NCI-H2107 treated with DMSO at 0.1 percent for 48 hours (cell line): ENCODE data around the gene GPC2.
"Not testable (repeated sequence)": the region's sequence is repeated elsewhere in the genome, so short reads cannot be mapped to it uniquely, and the experiment has no call there.

Source experiments
- DNase-seq: peaks from one replicate; lab custom pipeline; 2025; ENCODE audit not compliant: unreplicated experiment; lab: John Stamatoyannopoulos, UW

GPC2 gene, protein sequence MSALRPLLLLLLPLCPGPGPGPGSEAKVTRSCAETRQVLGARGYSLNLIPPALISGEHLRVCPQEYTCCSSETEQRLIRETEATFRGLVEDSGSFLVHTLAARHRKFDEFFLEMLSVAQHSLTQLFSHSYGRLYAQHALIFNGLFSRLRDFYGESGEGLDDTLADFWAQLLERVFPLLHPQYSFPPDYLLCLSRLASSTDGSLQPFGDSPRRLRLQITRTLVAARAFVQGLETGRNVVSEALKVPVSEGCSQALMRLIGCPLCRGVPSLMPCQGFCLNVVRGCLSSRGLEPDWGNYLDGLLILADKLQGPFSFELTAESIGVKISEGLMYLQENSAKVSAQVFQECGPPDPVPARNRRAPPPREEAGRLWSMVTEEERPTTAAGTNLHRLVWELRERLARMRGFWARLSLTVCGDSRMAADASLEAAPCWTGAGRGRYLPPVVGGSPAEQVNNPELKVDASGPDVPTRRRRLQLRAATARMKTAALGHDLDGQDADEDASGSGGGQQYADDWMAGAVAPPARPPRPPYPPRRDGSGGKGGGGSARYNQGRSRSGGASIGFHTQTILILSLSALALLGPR

DNA sequence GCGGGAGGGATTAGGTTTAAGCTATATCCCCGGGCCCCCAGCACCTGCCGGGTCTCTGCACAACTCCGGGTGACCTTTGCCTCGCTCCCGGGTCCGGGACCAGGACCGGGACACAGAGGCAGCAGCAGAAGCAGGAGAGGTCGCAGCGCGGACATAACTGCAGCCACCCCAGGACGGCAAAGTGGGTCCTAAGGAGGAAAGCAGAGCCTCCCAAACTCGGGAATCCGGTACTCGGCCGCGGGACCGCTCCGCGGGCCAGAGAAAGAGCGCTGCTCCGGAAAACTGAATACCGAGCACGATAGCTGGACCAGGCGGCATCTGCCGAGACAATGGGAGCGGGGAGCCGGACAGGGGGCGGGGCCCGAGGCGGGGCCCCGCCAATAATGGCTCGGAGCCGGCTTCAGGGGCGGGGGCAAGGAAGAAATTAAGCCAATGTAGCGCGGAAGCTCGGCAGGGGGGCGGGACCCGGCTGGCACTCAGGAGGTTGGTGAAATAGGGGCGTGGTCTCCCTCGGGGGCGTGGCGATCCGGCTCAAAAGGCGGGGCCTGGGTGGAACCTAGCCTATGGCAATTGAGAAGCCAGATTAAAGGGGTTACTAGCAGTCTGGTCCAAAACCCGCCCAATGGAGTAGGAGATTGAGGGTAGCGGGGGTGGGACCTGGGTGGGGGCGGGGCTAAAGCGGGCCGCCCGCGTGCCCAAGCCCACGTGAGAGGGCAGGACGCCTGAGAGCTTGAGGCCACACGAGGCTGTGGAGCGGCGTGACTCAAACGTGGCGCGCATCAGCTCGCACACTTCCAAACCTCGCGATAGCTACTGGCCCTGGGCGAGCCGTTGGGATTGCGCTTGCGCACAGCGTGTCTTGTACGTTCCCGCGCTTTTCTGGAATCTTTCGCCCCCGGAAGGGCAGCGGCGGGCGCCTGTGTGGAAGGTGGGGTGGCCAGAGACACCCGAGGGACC lies at the start of gene GPC2, which contains the start of gene STAG3:
Gene GPC2 (minus strand): TSS at position 337 of the 957 bp plus-strand sequence. CDS start 182 bp downstream, at position 155.
Gene STAG3 (plus strand): TSS at position 874 of the 957 bp plus-strand sequence. CDS start 2,639 bp downstream, outside the sequence.
- peak; percentile 96 for DNase-seq

DNA sequence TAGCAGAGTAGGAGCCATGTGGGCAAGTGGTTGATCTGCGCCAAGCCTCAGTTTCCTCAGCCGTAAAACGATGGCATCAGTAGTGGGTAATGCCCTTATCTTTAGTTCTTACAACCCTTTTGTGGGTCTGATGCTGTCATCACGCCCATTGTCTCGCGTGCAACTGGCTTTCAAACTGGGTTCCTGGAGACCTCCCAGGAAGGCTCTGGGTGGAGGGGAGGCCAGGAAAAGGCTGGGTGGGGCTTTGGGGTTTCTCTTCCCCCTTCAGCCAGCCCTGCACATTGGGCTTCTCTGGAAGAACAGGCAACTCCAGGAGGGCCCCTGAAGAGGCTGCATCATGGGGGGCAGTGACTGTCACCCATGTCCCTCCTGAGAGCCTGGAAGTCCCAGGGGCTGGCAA lies 47.7 kb upstream of the GPC2 start:
- DNase-seq = not testable (repeated sequence)

DNA sequence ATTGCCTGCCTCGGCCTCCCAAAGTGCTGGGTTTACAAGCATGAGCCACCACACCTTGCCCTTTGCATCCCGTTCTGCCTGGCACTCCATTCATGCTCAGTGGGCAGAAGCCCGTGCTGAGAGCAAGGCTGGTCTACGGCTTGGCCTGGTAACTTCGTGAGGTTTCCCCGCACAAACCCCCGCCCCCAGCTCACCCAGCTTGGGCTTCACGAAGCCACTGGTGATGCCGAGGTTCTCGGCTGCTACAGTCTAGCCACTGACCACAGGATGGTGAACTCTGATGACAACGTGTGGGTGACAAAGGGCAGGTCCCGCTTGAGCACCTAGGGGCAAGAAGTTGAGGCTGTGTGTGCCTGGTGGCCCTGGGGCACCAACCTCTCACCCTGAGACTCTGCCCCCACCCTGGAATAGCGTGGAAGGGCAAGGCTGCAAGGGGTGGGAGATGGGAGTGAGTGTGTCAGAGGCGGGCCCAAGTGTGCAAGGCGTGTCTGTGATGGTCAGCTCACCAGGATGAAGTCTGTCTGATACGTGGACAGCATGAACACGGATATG lies 46.3 kb upstream of the GPC2 start:
- not testable (repeated sequence) for DNase-seq

DNA sequence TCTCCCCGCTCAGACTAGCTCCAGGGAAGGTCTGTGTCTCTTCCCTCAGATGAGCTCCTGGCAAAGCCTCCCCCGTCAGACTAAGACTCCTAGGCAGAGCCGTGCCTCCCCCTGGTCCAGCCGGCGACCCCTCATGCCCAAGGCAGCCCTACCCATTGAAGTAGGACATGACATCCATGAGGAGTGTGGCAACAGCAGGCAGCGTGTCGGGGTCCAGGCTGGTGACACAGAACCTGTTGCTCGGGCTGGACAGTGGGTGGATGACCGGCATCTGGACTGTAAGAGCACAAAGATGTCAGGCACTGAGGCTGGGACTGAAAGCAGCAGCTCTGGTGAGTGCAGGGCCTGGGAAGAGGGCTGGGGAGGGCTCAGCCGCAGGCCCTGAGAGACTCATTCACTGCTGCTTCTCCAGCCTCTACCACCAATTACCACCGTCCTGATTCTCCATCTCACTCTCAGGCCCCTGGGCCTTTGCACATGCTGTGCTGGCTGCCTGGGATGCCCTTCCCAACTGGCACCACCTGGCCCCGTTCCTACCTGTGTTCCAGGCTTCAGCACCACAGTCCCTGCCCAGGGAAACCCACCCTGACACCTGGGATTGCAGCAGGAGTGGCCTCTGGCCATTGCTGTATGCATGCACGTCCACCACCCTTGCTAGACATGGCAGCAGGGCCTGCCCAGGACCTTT lies 45.4 kb upstream of the GPC2 start:
- no peak for DNase-seq

DNA sequence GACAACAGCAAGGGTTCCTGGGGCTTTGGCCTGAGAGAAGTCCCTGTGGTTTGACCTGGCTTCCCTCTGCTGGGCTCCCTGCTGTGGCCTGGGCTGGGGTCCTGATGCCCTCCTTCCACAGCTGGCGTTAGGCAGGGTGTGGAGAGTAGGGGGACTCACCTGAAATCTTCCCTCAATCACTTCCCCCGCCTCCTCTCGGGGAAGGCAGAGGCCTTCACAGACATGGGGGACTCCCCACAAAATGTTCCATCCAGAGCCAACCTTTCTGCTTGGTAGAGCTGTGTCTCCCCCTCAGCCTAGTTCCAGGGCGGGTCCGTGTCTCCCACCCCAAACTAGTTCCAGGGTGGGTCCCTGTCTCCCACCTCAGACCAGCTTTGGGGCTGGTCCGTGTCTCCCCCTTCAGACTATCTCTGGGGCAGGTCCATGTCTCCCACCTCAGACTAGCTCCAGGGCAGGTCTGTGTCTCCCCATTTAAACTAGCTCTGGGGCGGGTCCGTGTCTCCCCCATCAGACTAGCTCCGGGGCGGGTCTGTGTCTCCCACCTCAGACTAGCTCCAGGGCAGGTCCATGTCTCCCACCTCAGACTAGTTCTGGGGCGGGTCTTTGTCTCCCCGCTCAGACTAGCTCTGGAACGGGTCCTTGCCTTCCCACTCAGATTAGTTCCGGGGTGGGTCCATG lies 44.7 kb upstream of the GPC2 start:
- no peak for DNase-seq

DNA sequence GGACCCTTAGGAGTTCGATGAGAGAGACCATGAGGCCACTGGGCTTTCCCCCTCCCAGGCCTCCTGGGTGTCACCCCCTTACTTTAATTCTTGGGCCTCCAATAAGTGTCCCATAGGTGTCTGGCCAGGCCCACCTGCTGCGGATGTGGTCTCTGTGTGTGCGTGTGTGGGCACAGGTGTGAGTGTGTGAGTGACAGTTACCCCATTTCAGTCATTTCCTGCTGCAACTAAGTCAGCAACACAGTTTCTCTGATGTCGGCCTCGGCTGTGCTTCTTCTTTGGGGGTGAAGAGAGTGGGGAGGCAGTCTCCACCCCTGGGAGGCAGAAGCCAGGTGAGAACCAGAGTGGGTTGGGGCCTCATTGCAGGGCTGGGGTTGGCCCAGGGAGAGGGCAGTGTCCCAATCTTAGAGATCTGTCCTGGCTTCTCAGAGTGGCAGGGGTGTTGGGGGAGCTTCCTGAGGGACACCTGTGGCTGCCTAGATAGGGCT lies 44.1 kb upstream of the GPC2 start:
- no peak for DNase-seq

DNA sequence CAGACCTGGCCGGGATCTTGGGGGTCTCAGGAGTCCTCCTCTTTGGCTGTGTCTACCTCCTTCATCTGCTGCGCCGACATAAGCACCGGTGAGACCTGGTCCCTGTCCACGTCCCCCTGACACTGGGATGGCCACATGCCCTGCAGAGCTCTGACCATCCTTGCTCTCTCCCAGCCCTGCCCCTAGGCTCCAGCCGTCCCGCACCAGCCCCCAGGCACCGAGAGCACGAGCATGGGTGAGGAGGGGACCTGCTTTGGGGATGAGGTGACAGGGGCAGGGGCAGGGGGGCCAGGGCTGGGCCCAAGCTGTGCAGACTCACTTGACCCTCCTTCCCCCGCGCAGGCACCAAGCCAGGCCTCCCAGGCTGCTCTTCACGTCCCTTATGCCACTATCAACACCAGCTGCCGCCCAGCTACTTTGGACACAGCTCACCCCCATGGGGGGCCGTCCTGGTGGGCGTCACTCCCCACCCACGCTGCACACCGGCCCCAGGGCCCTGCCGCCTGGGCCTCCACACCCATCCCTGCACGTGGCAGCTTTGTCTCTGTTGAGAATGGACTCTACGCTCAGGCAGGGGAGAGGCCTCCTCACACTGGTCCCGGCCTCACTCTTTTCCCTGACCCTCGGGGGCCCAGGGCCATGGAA lies 43.5 kb upstream of the GPC2 start:
- DNase-seq = no peak

DNA sequence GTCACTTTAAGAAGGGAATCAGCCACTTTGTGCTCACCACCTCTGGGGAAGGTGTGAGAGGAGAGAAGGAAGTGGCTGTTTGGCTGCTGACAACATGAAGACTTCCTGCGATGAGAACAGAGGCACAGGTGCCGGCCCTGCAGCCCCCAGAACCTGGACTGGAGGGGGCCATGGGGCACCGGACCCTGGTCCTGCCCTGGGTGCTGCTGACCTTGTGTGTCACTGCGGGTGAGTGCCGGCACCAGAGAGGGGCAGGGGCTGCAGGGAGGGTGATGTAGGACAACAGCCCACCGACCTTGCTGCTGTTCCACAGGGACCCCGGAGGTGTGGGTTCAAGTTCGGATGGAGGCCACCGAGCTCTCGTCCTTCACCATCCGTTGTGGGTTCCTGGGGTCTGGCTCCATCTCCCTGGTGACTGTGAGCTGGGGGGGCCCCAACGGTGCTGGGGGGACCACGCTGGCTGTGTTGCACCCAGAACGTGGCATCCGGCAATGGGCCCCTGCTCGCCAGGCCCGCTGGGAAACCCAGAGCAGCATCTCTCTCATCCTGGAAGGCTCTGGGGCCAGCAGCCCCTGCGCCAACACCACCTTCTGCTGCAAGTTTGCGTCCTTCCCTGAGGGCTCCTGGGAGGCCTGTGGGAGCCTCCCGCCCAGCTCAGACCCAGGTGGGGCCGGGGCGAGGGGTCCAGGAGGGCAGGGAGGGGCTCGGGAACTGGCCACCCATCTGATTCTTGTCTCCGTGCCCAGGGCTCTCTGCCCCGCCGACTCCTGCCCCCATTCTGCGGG lies 42.8 kb upstream of the GPC2 start, which contains the start of gene PVRIG:
Gene PVRIG (plus strand): TSS at position 149 of the 785 bp plus-strand sequence. CDS start 22 bp downstream, at position 171.
- DNase-seq = not testable (repeated sequence)

DNA sequence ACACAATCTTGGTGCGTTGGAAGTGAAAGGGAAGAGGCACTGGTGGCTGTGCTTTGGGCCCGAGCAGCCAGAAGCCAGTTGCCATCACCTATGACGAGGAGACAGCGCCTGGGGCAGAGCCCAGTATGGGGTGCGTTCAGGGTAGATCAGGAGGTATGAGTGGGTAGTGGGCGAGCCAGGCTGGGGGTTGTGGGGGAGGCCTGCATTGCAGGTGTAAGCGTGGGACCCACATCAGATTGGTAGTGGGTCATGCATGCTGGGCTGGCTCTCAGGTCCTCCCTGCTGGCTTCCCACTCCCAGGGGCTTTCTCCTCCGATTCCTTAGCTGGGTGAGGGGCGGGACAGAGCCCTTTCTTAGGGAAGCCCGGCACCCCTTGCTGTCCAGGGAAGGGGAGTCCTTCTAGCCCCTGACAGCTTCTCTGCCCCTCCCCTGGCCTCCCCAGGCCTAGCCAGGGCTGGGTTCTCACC lies 42.1 kb upstream of the GPC2 start:
- no peak for DNase-seq

DNA sequence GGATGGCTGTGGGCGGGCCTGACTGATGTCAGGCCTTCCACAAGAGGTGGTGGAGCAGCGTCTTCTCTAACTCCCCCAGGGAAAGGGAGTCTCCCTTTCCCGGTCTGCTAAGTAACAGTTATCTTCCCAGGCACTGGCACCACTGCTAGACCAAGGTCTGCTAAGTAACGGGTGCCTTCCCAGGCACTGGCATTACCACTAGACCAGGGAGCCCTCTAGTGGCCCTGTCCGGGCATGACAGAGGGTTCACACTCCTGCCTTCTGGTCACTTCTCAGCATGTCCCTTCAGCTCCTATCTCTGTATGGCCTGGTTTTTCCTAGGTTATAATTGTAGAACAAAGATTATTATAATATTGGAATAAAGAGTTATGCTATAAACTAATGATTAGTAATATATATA lies 40.8 kb upstream of the GPC2 start:
- DNase-seq = peak; percentile 12

DNA sequence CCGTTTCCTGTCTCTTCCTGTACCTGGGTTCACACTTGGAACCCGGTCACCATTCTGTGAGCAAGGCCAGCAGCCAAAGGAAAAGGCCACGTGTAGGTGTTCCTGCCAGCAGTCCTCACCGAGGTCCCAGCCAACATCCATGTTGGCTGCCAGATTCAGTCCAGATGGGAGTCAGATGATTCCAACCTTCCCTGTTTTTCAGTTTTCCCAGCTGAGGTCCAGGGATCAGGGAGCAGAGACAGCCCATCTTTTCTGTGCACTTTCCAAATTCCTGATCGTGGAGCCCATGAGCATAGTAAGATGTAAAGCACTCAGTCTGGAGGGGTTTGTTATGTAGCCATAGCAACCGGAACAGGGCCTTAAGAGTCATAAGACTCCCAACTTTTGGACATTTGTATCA lies 38.7 kb upstream of the GPC2 start:
- DNase-seq = no peak

DNA sequence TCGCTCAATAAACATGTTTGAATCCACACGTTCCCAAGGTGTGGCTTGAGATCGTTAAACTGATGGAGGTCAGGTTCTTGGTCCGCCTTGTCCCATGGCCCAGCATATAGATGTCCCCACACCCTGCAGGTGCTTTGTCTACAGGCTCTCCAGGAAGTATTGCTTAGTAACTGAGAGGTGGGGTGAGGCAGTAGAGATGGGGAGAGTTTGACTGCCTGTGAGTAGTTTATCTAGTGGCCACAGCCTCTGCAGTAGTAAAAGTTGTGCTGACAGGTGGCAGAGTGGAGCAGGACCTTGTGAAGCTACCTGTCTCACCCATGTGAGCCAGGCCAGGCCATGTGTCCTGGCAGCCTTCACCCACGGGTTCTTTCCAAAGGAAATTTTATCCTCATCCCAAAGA lies 37.2 kb upstream of the GPC2 start:
- DNase-seq = not testable (repeated sequence)

DNA sequence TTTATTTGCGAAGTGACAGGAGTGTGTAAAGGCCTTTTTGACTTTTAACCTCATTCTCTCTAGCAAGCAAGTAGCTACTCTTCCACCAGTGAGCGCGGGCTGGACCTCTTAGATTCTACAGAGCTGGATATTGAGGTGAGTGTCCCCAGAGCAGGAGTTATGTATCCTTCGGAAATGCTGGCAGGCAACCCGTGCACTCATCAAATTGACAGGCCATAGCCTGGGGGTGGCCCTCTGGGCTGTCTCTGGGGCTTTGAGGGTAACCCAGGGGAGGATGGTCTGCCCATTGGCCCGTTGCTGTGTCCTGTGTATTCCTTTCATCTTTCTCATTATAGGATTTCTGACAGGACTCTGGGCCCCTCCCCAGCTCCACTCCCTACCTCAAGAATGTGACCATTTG lies 36.5 kb upstream of the GPC2 start:
- no peak for DNase-seq

DNA sequence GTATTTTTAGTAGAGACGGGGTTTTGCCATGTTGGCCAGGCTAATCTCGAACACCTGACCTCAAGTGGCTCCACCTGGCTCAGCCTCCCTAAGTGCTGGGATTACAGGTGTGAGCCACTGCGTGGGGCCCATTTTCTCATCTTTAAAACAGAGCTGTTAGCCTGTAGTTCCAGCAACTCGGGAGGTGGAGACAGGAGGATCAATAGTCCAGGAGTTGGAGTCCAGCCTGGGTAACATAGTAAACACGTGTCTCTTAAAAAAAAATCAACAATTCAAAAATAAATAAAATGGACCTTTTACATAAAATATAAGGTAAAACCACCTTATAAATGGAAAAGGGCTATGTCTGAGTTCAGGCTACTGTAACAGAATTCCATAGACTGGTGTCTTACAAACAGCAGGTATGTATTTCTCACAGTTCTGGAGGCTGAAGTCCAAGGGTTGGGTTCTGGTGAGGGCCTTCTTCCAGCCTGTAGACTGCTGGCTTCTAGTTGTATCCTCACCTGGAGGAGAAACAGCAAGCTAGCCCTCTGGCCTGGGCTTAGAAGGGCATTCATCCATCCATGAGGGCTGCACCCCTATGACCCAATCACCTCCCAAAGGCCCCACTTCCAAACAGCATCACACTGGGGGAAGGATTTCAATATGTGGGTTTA lies 35.6 kb upstream of the GPC2 start:
- no peak for DNase-seq

DNA sequence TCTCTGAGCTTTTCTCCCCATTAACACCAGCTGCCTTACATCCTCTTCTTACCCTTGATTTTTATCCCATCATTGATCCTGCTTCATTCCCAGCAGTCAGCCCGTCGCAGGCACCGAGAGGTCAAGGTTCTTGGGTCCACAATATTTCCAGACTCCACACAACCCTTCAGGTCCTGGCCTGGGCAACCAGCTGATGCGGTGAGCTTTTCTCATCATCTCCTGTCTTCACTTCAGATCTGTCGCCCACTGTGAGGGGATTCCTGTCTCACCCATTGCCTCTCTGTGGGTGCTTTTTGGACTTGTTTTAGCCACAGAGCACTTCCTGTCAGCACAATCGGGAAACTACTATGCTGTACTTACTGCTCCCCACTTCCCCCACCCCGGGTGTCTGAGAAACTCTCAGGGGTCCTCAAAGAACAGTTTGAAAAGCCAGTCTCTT lies 34.2 kb upstream of the GPC2 start:
- no peak for DNase-seq

DNA sequence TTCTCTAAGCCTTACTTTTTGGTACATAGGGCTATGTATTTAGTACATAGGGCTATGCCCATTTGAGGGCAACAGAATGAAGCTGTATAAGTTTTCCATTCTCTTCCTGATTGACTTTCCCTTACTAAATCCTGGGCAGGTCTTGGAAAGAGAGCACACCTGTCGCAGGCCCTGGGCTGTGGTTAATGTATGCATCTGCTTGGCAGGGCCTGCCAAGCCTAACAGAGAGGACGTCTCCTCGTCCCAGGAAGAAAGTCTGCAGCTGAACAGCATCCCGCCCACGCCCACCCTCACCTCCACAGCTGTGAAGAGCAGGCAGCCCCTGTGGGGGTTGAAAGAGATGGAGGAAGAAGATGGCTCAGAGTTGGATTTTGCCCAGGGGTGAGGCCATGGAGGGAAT lies 33.6 kb upstream of the GPC2 start:
- DNase-seq = no peak

DNA sequence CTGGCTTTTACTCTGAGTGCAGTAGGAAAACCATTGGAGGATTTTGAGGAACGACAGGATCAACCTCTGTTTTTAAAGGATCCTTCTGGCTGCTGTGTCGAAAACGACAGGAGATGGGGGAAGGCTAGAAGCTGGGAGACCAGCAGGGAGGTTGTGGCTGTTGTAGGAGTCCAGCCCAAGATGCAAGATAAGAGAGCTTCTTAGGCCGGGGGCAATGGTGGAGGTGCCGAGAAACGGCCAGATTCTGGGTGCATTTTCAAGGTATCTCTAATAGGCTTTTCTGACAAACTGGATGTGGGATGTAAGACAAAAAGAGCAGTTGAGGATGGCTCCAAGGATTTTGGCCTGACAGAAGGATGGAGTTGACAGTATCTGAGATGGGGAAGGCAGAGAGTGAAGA lies 32.3 kb upstream of the GPC2 start:
- DNase-seq = no peak
